Natural killer cell (primary cell): ENCODE data around the gene INTS3. TPM values are rescaled to one million over a fixed set of nuclear protein-coding genes. Genes with fewer than 3 reads are reported as not detected.

ENCODE experiments used
- ATAC-seq, 3 donors: fragments of 150-1000 bp in 2 of 3; fragments of 200-7000 bp in 1 of 3; cut with Tn5 transposase; 1 replicate in 1 of 3; 2 replicates in 2 of 3; pipeline ENCODE4 v1.10.0; 2021; ENCODE audit warnings: mild to moderate bottlenecking in 2 of 3, moderate library complexity in 2 of 3
- DNase-seq, 2 donors: peaks; one replicate each; pipeline versions ENCODE4 v3.0.0 to v3.0.0-alpha.2; 2013 to 2021; ENCODE audit warnings: mixed read lengths in 1 of 2
- H3K27ac ChIP-seq: one replicate; pipeline ENCODE4 v1.5.1; 2013; ENCODE audit warnings: mild to moderate bottlenecking, low read length
- H3K27me3 ChIP-seq: one replicate; pipeline ENCODE4 v1.6.1; 2013; ENCODE audit warnings: low read length; ENCODE audit not compliant: control insufficient read depth, insufficient read depth
- H3K36me3 ChIP-seq: one replicate; pipeline ENCODE4 v1.6.1; 2013; ENCODE audit warnings: low read length; ENCODE audit not compliant: control insufficient read depth, insufficient read depth
- H3K4me1 ChIP-seq: one replicate; pipeline ENCODE4 v1.6.1; 2013; ENCODE audit warnings: low read length; ENCODE audit not compliant: control insufficient read depth, insufficient read depth
- H3K4me3 ChIP-seq: one replicate; pipeline ENCODE4 v1.5.1; 2013; ENCODE audit warnings: low read length
- H3K9me3 ChIP-seq: one replicate; pipeline ENCODE4 v1.6.1; 2013; ENCODE audit warnings: low read length; ENCODE audit not compliant: control insufficient read depth, insufficient read depth
- H3K27ac Mint-ChIP-seq, 2 donors: one replicate each; pipeline ENCODE4 v1.8.0; 2022; ENCODE audit warnings: mild to moderate bottlenecking in 2 of 2, mixed read lengths in 2 of 2, moderate library complexity in 1 of 2
- H3K27me3 Mint-ChIP-seq, 2 donors: one replicate each; pipeline ENCODE4 v1.8.0; 2022; ENCODE audit warnings: low read depth in 2 of 2, mixed read lengths in 2 of 2
- H3K36me3 Mint-ChIP-seq: one replicate; pipeline ENCODE4 v1.8.0; 2022; ENCODE audit warnings: mixed read lengths
- H3K4me1 Mint-ChIP-seq, 2 donors: one replicate each; pipeline ENCODE4 v1.8.0; 2022; ENCODE audit warnings: mixed read lengths in 2 of 2
- H3K4me3 Mint-ChIP-seq: one replicate; pipeline ENCODE4 v1.8.0; 2022; ENCODE audit warnings: mild to moderate bottlenecking, moderate library complexity, mixed read lengths
- H3K9me3 Mint-ChIP-seq, 2 donors: one replicate each; pipeline ENCODE4 v1.8.0; 2022; ENCODE audit warnings: mixed read lengths in 2 of 2
- WGBS: methylation state at CpG from one replicate; pipeline ENCODE4 v1.1.7; 2013; ENCODE audit warnings: missing lambda C conversion rate; ENCODE audit not compliant: insufficient coverage; 5-methylcytosine and 5-hydroxymethylcytosine counted together
- intact Hi-C: fragments of 100-400 bp; cut with micrococcal nuclease; formaldehyde crosslinking; loops from one replicate; pipeline ENCODE4 v1.14.2; 2022
- total RNA-seq, 4 donors: library from RNA; stranded (reverse); fragments of 120-200 nt in 1 of 4; gene quantifications; one replicate each; pipeline versions ENCODE4 v1.2.3 to v1.2.4, GENCODE V29; 2013 to 2022
- TF ChIP-seq, protein P1 (sequence below): fragments of 200-600 bp; IDR thresholded peaks from one replicate; pipeline ENCODE4 v1.8.0; 2022; ENCODE audit warnings: antibody characterized with exemption

INTS3 gene
- total RNA-seq, 3 donors from 2014 or later (not counting 1 experiment from before 2014, with no cell fraction given): 44.3 to 55.3 (median 44.5) TPM

DNA sequence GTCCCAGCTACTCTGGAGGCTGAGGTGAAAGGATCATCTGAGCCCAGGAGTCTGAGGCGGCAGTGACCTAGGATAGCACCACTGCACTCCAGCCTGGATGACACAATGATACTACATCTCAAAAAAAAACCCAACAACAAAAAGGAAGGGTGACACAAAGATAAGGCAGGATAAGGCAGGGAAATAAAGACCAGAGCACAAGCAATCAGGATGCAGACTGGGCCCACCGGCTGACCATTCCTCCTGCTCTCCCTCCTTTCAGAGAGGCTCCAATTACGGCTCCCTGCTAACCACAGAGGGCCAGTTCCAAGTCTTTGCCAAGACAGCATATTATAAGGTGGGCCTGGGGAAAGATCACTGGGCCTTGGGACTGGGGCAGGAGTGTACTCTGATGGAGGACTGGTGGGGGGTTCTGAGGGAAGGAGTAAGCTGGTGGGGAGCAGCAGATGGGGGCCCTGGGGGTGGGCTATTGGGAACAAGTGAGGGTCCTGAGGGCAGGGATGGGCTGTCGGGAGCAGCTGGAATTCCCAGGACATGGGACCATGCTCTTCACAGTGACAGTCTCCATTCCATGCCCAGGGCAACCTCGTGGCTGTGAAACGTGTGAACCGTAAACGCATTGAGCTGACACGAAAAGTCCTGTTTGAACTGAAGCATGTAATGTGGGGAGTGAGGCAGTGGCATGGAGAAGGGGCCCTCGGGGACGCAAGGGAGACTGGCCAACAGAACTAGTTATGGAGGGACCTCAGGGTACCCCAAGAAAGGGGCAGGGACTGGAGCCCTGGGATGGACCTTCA is 42.1 kb upstream of the INTS3 start:
- no peak overlapping the region for H3K27ac Mint-ChIP-seq
- no peaks in the 10 kb centered on the region for H3K36me3 ChIP-seq
- H3K4me1 ChIP-seq: no peaks in the 10 kb centered on the region
- no peaks in the 10 kb centered on the region for H3K36me3 Mint-ChIP-seq
- H3K9me3 Mint-ChIP-seq: no peaks in the 10 kb centered on the region
- 78% methylated on average over 11 of the region's 11 CpGs for WGBS
- intact Hi-C loops: no loop called here
- peaks cover 6% of the 10 kb centered on the region for H3K27me3 ChIP-seq
- no peak overlapping the region for H3K27ac ChIP-seq
- no peak for ATAC-seq
- H3K9me3 ChIP-seq: no peaks in the 10 kb centered on the region
- TF ChIP-seq, protein P1, sequence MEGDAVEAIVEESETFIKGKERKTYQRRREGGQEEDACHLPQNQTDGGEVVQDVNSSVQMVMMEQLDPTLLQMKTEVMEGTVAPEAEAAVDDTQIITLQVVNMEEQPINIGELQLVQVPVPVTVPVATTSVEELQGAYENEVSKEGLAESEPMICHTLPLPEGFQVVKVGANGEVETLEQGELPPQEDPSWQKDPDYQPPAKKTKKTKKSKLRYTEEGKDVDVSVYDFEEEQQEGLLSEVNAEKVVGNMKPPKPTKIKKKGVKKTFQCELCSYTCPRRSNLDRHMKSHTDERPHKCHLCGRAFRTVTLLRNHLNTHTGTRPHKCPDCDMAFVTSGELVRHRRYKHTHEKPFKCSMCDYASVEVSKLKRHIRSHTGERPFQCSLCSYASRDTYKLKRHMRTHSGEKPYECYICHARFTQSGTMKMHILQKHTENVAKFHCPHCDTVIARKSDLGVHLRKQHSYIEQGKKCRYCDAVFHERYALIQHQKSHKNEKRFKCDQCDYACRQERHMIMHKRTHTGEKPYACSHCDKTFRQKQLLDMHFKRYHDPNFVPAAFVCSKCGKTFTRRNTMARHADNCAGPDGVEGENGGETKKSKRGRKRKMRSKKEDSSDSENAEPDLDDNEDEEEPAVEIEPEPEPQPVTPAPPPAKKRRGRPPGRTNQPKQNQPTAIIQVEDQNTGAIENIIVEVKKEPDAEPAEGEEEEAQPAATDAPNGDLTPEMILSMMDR: no peak
- no peak for DNase-seq
- no peak overlapping the region for H3K4me3 ChIP-seq
- no peak overlapping the region for H3K4me3 Mint-ChIP-seq
- H3K27me3 Mint-ChIP-seq: peaks cover 20 to 26% of the 10 kb centered on the region in 2 donors
- H3K4me1 Mint-ChIP-seq: peaks cover 0 to 9% of the 10 kb centered on the region in 2 donors

DNA sequence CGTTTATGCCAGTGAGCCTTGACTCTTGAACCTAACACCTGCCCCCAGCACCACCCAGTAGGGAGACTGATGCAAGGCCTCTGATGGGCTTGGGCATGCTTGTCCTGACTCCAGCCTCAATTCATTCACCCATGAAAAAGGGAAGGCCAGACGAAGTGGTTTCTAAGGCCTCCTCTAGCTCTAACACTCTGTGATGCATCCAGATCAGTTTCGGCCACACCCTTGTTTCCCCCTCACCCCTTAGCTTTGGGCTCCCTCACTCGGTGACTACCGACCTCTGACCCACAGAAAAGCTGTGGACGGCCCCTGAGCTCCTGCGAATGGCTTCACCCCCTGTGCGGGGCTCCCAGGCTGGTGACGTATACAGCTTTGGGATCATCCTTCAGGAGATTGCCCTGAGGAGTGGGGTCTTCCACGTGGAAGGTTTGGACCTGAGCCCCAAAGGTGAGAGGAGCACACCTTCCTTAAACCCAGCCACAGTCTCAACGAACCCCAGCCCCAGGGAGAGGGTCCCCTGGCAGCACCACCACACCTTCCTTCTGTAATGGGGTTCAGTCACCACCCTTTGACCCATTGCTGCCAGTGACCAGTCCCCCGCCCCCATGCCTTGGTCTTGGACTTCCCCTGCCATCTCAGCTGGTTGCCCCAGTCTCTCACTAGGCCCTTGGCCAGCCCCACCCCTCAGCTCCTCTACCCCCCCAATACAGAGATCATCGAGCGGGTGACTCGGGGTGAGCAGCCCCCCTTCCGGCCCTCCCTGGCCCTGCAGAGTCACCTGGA is 40.3 kb upstream of the INTS3 start:
- TF ChIP-seq, protein P1: no peak
- H3K4me3 Mint-ChIP-seq: no peak overlapping the region
- intact Hi-C loops: no loop called here
- H3K4me3 ChIP-seq: no peak overlapping the region
- H3K27ac ChIP-seq: no peak overlapping the region
- no peak for DNase-seq
- H3K36me3 Mint-ChIP-seq: no peaks in the 10 kb centered on the region
- H3K4me1 ChIP-seq: no peaks in the 10 kb centered on the region
- H3K27me3 ChIP-seq: no peaks in the 10 kb centered on the region
- no peak overlapping the region for H3K27ac Mint-ChIP-seq
- H3K4me1 Mint-ChIP-seq: peaks cover 0 to 9% of the 10 kb centered on the region in 2 donors
- no peaks in the 10 kb centered on the region for H3K36me3 ChIP-seq
- H3K9me3 ChIP-seq: no peaks in the 10 kb centered on the region
- 85% methylated on average over 16 of the region's 16 CpGs for WGBS
- no peaks in the 10 kb centered on the region for H3K9me3 Mint-ChIP-seq
- peaks cover 10 to 14% of the 10 kb centered on the region in 2 donors for H3K27me3 Mint-ChIP-seq
- ATAC-seq: no peak

DNA sequence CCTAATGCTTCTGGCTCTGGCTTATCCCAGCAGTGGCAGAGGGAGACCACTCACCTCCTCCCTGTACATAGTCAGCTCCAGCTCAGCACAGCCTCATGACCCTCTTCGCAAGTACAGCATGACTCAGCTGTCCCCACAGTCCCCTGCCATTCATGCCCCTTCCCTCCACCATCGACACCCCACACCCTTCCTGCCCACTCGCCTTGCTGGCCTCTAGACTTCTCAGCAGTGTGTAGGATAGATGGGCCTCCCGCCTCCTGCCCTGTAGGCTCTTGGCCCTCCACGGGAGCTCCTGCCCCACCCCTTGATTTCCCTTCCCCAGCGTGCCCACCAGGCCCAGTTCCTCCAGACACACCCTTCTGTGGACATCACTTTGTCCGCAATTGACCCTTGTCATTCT is 39.6 kb upstream of the INTS3 start:
- Histone ChIP-seq H3K9me3 (no peaks in the 10 kb centered on the region), H3K27me3 (no peaks in the 10 kb centered on the region), H3K4me3 (no peak overlapping the region), H3K4me1 (no peaks in the 10 kb centered on the region), H3K36me3 (no peaks in the 10 kb centered on the region), H3K27ac (no peak overlapping the region)
- TF ChIP-seq, protein P1: no peak
- WGBS: 75% methylated on average over 7 of the region's 7 CpGs
- Mint-ChIP-seq H3K27ac (peak overlapping the region in 1 of 2 donors; percentile 6), H3K4me1 (peaks cover 0 to 9% of the 10 kb centered on the region in 2 donors), H3K4me3 (no peak overlapping the region), H3K9me3 (no peaks in the 10 kb centered on the region), H3K36me3 (no peaks in the 10 kb centered on the region), H3K27me3 (peaks cover 9 to 14% of the 10 kb centered on the region in 2 donors)
- intact Hi-C loops: no loop called here
- no peak for ATAC-seq
- DNase-seq: no peak
